ENCODE measurements around the gene OR4D10. TPM values are rescaled to one million over a fixed set of nuclear protein-coding genes. Genes with fewer than 3 reads are reported as not detected.

OR4D10 gene
- total RNA-seq, 1 experiment from 2014 or later, result not detected

DNA sequence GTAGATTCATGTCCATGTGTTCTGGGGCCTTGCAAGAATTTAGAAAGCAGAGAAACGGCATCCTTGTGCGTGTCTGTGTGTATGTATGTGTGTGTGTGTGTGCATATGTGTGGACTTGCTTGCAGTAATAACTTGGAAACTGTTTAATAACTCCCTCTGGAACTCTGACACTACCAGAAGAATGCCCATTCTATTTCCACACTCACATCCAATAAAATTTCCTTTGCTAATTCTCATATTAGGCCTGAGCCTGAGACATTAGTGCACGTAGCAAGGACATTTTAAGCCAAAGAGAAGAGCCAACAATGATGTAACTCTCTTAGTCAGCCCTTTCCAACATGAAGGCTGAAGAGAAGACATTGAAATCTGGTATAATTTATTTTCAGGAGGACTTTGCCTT, 13.2 kb upstream of the OR4D10 start:
- Histone ChIP-seq H3K4me2 (ENCODE audit: low read length) (no peak overlapping the region), H3K27ac (ENCODE audit: low read depth, low read length) (no peak overlapping the region), H3K9me3 (ENCODE audit: control insufficient read depth in 1 of 2, insufficient read depth in 1 of 2, low read depth in 1 of 2, low read length in 2 of 2) (no peaks in the 10 kb centered on the region), H4K20me1 (ENCODE audit: insufficient read depth) (no peaks in the 10 kb centered on the region), H3K27me3 (ENCODE audit: insufficient read depth, low read length) (no peaks in the 10 kb centered on the region), H3K79me2 (ENCODE audit: insufficient read depth, low read length) (no peaks in the 10 kb centered on the region), H3K36me3 (ENCODE audit: control insufficient read depth in 1 of 2, insufficient read depth in 2 of 2, low read length in 2 of 2) (no peaks in the 10 kb centered on the region), H3K9ac (ENCODE audit: low read length) (no peak overlapping the region), H3K9me2 (ENCODE audit: insufficient read depth) (no peaks in the 10 kb centered on the region), H3K4me3 (replicated peaks in 1 of 2; ENCODE audit: low read depth in 1 of 2, low read length in 2 of 2) (no peak overlapping the region), H3K4me1 (ENCODE audit: control insufficient read depth in 1 of 2, insufficient read depth in 2 of 2, low read length in 2 of 2) (no peaks in the 10 kb centered on the region), H2AFZ (ENCODE audit: low read depth, low read length, poor library complexity, severe bottlenecking) (no peak overlapping the region)
- ChIA-PET POLR2A (no interaction called here), CTCF (no interaction called here), RAD21 (ENCODE audit: low non-redundant PET in 1 of 2, low total read pairs in 2 of 2, uncharacterized antibody in 2 of 2, unreplicated experiment in 2 of 2) (no interaction called here)
- TF ChIP-seq FOSL1 (IDR thresholded peaks at IDR 0.05; ENCODE audit: low read depth) (no peak), EZH2phosphoT487 (IDR thresholded peaks at IDR 0.05; ENCODE audit: borderline replicate concordance) (no peak), CBX3 (IDR thresholded peaks at IDR 0.05; ENCODE audit: low read depth) (no peak), EGR1 (IDR thresholded peaks at IDR 0.05; ENCODE audit: low read depth) (no peak), POLR2AphosphoS5 (IDR thresholded peaks at IDR 0.05; ENCODE audit: low read depth, low read length) (no peak), EZH2 (IDR thresholded peaks at IDR 0.05) (no peak), SIN3A (IDR thresholded peaks at IDR 0.05; ENCODE audit: low read depth) (no peak), REST (IDR thresholded peaks at IDR 0.05; ENCODE audit: low read depth) (no peak), ZNF274 (IDR thresholded peaks at IDR 0.05; ENCODE audit: low read depth, low read length) (no peak), YY1 (IDR thresholded peaks at IDR 0.05; ENCODE audit: extremely low read depth, insufficient replicate concordance, low read depth, low read length) (no peak), ATF3 (IDR thresholded peaks at IDR 0.05) (no peak), SRF (IDR thresholded peaks at IDR 0.05; ENCODE audit: low read depth) (no peak), POLR2A (IDR thresholded peaks at IDR 0.05; ENCODE audit: borderline replicate concordance, extremely low read depth, insufficient read depth, insufficient read length) (no peak), ELF1 (IDR thresholded peaks at IDR 0.05; ENCODE audit: borderline replicate concordance, low read depth) (no peak), RAD21 (IDR thresholded peaks at IDR 0.05; ENCODE audit: low read depth) (no peak)
- TF ChIP-seq, protein P1, sequence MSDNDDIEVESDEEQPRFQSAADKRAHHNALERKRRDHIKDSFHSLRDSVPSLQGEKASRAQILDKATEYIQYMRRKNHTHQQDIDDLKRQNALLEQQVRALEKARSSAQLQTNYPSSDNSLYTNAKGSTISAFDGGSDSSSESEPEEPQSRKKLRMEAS (IDR thresholded peaks at IDR 0.05), result no peak
- ATAC-seq (no peak), DNase-seq (ENCODE audit: low read depth, low spot score) (no peak)
- intact Hi-C loops (cut with micrococcal nuclease), result no loop called here
- BruUV-seq (replicated peaks), result no TSS peak
